ENCODE measurements around the gene CTCFL. TPM values are rescaled to one million over a fixed set of nuclear protein-coding genes. Genes with fewer than 3 reads are reported as not detected.

The CTCFL gene
- total RNA-seq, 1 experiment from 2014 or later = 0.90 TPM

DNA sequence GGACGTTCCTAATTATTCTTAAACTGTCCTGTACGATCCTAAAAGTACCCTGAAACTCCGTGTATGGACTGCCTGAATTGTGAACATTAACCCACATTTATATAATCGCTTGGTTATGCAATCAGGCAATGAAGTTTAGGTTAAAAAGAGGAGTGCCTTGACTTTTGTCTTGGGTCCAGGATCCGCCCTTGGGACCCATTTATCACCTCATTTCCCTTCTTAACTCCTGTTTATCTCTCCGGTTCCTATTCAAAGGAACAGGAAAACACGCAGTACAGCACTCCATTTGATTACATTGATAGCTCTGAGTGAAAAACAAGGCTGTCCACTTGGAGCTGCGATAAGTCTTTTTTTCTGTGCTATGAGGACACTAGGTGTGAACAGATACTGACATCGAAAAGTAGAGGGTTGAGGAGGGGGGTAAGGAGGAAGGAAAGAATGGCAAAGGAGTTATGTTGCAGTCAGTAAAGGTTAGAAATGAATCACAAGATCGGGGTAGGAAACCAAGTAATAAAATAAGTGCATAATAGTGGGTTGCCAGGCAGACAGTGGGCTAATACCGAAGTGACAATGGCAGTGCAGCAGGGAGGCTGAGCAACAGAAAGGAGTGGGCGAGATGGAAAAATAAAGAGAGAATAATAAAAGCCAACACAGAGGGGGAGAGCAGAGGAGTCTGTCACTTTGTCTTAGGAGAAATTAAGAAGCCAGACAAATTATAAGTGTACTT lies 20.1 kb upstream of the CTCFL start:
- Histone ChIP-seq H3K27me3 (replicated peaks; ENCODE audit: insufficient read depth, low read depth, low read length, poor library complexity) (no peaks in the 10 kb centered on the region), H3K36me3 (ENCODE audit: insufficient read depth, low read length, poor library complexity, severe bottlenecking) (no peaks in the 10 kb centered on the region), H3K4me3 (ENCODE audit: low read depth, low read length, poor library complexity, severe bottlenecking) (no peak overlapping the region), H3K27ac (ENCODE audit: low read depth, low read length, poor library complexity, severe bottlenecking) (no peak overlapping the region), H3K4me1 (ENCODE audit: insufficient read depth, low read length, poor library complexity, severe bottlenecking) (no peaks in the 10 kb centered on the region), H3K9me3 (ENCODE audit: low read depth, low read length, poor library complexity, severe bottlenecking) (no peaks in the 10 kb centered on the region)
- TF ChIP-seq EZH2 (IDR thresholded peaks at IDR 0.05; ENCODE audit: borderline replicate concordance, low read depth, low read length, poor library complexity, severe bottlenecking) = no peak
- no peak for TF ChIP-seq CTCF (conservative IDR thresholded peaks at IDR 0.05; ENCODE audit: low read depth, low read length)
- no TSS peak for BruUV-seq (replicated peaks)
- ChIA-PET CTCF (no interaction called here), POLR2A (ENCODE audit: low non-redundant PET) (no interaction called here)
- peak; percentile 15 for DNase-seq (ENCODE audit: low spot score)
- intact Hi-C loops (cut with micrococcal nuclease; ENCODE audit: unreplicated experiment) = no loop called here

DNA sequence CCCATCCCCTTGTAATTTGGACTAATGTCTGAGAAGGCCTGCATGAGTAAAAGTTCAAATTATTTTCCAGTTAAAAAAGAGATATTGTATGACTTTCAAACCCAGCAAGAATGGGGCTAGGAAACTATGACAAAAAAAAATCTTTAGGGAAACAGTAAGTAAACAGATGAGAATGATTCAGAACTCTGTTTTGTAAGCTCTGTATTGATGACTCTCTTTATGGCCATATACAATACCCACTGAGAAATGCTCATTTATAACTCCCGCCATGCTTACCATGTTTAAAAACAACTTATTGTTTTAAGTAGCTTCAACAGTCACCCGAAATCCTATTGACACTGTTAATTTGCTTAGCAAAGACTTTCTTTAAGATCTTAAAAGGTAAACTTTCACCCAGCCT lies 18.8 kb upstream of the CTCFL start:
- Histone ChIP-seq H3K4me3 (ENCODE audit: low read depth, low read length, poor library complexity, severe bottlenecking) (no peak overlapping the region), H3K27ac (ENCODE audit: low read depth, low read length, poor library complexity, severe bottlenecking) (no peak overlapping the region), H3K9me3 (ENCODE audit: low read depth, low read length, poor library complexity, severe bottlenecking) (no peaks in the 10 kb centered on the region), H3K27me3 (replicated peaks; ENCODE audit: insufficient read depth, low read depth, low read length, poor library complexity) (no peaks in the 10 kb centered on the region), H3K4me1 (ENCODE audit: insufficient read depth, low read length, poor library complexity, severe bottlenecking) (no peaks in the 10 kb centered on the region), H3K36me3 (ENCODE audit: insufficient read depth, low read length, poor library complexity, severe bottlenecking) (no peaks in the 10 kb centered on the region)
- TF ChIP-seq CTCF (conservative IDR thresholded peaks at IDR 0.05; ENCODE audit: low read depth, low read length) (no peak), EZH2 (IDR thresholded peaks at IDR 0.05; ENCODE audit: borderline replicate concordance, low read depth, low read length, poor library complexity, severe bottlenecking) (no peak)
- CTCF ChIA-PET = no interaction called here
- DNase-seq (ENCODE audit: low spot score) = no peak
- POLR2A ChIA-PET (ENCODE audit: low non-redundant PET) = no interaction called here
- intact Hi-C loops (cut with micrococcal nuclease; ENCODE audit: unreplicated experiment) = no loop called here
- no TSS peak for BruUV-seq (replicated peaks)

- H3K27me3 ChIP-seq (replicated peaks; ENCODE audit: insufficient read depth, low read depth, low read length, poor library complexity) = peaks cover 7% of the 10 kb centered on the region
- H3K36me3 ChIP-seq (ENCODE audit: insufficient read depth, low read length, poor library complexity, severe bottlenecking) = no peaks in the 10 kb centered on the region
- BruUV-seq (replicated peaks) = no TSS peak
- no peaks in the 10 kb centered on the region for H3K4me1 ChIP-seq (ENCODE audit: insufficient read depth, low read length, poor library complexity, severe bottlenecking)
- H3K9me3 ChIP-seq (ENCODE audit: low read depth, low read length, poor library complexity, severe bottlenecking) = no peaks in the 10 kb centered on the region
- no peak overlapping the region for H3K27ac ChIP-seq (ENCODE audit: low read depth, low read length, poor library complexity, severe bottlenecking)
- TF ChIP-seq CTCF (conservative IDR thresholded peaks at IDR 0.05; ENCODE audit: low read depth, low read length) (no peak), EZH2 (IDR thresholded peaks at IDR 0.05; ENCODE audit: borderline replicate concordance, low read depth, low read length, poor library complexity, severe bottlenecking) (no peak)
- H3K4me3 ChIP-seq (ENCODE audit: low read depth, low read length, poor library complexity, severe bottlenecking) = no peak overlapping the region
- CTCF ChIA-PET = no interaction called here
- intact Hi-C loops (cut with micrococcal nuclease; ENCODE audit: unreplicated experiment) = no loop called here
- POLR2A ChIA-PET (ENCODE audit: low non-redundant PET) = no interaction called here
- DNase-seq (ENCODE audit: low spot score) = no peak
Measured at GRCh38 chr20:57540890-57541580, 16.1 kb upstream of the CTCFL start.

Data from A673 (cell line).